Measurements from ENCODE around the gene NTSR1. TPM values are rescaled to one million over a fixed set of nuclear protein-coding genes. Genes with fewer than 3 reads are reported as not detected.

The NTSR1 gene
- polyA plus RNA-seq, 1 experiment = 0.09 TPM

GRCh38 chr20:62707276-62707920 is 1.2 kb upstream of the NTSR1 start:
- TF ChIP-seq, protein P1, sequence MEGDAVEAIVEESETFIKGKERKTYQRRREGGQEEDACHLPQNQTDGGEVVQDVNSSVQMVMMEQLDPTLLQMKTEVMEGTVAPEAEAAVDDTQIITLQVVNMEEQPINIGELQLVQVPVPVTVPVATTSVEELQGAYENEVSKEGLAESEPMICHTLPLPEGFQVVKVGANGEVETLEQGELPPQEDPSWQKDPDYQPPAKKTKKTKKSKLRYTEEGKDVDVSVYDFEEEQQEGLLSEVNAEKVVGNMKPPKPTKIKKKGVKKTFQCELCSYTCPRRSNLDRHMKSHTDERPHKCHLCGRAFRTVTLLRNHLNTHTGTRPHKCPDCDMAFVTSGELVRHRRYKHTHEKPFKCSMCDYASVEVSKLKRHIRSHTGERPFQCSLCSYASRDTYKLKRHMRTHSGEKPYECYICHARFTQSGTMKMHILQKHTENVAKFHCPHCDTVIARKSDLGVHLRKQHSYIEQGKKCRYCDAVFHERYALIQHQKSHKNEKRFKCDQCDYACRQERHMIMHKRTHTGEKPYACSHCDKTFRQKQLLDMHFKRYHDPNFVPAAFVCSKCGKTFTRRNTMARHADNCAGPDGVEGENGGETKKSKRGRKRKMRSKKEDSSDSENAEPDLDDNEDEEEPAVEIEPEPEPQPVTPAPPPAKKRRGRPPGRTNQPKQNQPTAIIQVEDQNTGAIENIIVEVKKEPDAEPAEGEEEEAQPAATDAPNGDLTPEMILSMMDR (IDR thresholded peaks at IDR 0.05; ENCODE audit: low read depth, low read length) = no peak
- no peak overlapping the region for H3K27ac ChIP-seq (ENCODE audit: low read depth, low read length)
- H3K27me3 ChIP-seq (ENCODE audit: control insufficient read depth, insufficient read depth, low read length) = peaks cover 36% of the 10 kb centered on the region
- H3K9me3 ChIP-seq (ENCODE audit: control insufficient read depth, insufficient read depth, low read length) = no peaks in the 10 kb centered on the region; the same call in 1 of the 2 replicates
- no peak overlapping the region for H3K4me3 ChIP-seq (ENCODE audit: low read depth, low read length)
- ChIA-PET POLR2A (no interaction called here), CTCF (interaction anchor here (0.6 kb wide), 1 partner anchor 100 kb away, joined by 3 read pairs; no protein-coding TSS in a partner anchor)
- DNase-seq (ENCODE audit: low read depth, low spot score) = no peak

GRCh38 chr20:62707921-62708521 is 615 bp upstream of the NTSR1 start:
- Histone ChIP-seq H3K9me3 (ENCODE audit: control insufficient read depth, insufficient read depth, low read length) (no peaks in the 10 kb centered on the region; the same call in 1 of the 2 replicates), H3K4me3 (ENCODE audit: low read depth, low read length) (no peak overlapping the region), H3K27me3 (ENCODE audit: control insufficient read depth, insufficient read depth, low read length) (peaks cover 38% of the 10 kb centered on the region), H3K27ac (ENCODE audit: low read depth, low read length) (no peak overlapping the region)
- CTCF ChIA-PET = no interaction called here
- TF ChIP-seq, protein P1 (IDR thresholded peaks at IDR 0.05; ENCODE audit: low read depth, low read length) = peak; percentile 29; the same call in 1 of the 2 replicates
- no peak for DNase-seq (ENCODE audit: low read depth, low spot score)
- POLR2A ChIA-PET = no interaction called here

DNA sequence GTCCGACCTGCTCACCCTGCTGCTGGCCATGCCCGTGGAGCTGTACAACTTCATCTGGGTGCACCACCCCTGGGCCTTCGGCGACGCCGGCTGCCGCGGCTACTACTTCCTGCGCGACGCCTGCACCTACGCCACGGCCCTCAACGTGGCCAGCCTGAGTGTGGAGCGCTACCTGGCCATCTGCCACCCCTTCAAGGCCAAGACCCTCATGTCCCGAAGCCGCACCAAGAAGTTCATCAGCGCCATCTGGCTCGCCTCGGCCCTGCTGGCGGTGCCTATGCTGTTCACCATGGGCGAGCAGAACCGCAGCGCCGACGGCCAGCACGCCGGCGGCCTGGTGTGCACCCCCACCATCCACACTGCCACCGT is 885 bp downstream of the NTSR1 start:
- DNase-seq (ENCODE audit: low read depth, low spot score) = no peak
- peaks cover 1% of the 10 kb centered on the region for H3K9me3 ChIP-seq (ENCODE audit: control insufficient read depth, insufficient read depth, low read length)
- no peak overlapping the region for H3K27ac ChIP-seq (ENCODE audit: low read depth, low read length)
- TF ChIP-seq, protein P1 (IDR thresholded peaks at IDR 0.05; ENCODE audit: low read depth, low read length) = no peak
- ChIA-PET POLR2A (no interaction called here), CTCF (interaction anchor here (1.3 kb wide), 1 partner anchor 82 kb away, joined by 4 read pairs; no protein-coding TSS in a partner anchor)
- peaks cover 50% of the 10 kb centered on the region for H3K27me3 ChIP-seq (ENCODE audit: control insufficient read depth, insufficient read depth, low read length)
- H3K4me3 ChIP-seq (ENCODE audit: low read depth, low read length) = no peak overlapping the region

GRCh38 chr20:62710221-62710885 is 1.7 kb downstream of the NTSR1 start:
- TF ChIP-seq, protein P1 (IDR thresholded peaks at IDR 0.05; ENCODE audit: low read depth, low read length) = no peak
- CTCF ChIA-PET = no interaction called here
- H3K27me3 ChIP-seq (ENCODE audit: control insufficient read depth, insufficient read depth, low read length) = peaks cover 58% of the 10 kb centered on the region
- POLR2A ChIA-PET = no interaction called here
- DNase-seq (ENCODE audit: low read depth, low spot score) = no peak
- H3K9me3 ChIP-seq (ENCODE audit: control insufficient read depth, insufficient read depth, low read length) = peaks cover 3% of the 10 kb centered on the region
- H3K4me3 ChIP-seq (ENCODE audit: low read depth, low read length) = no peak overlapping the region
- no peak overlapping the region for H3K27ac ChIP-seq (ENCODE audit: low read depth, low read length)

Measured in AG04450 (cell line).